Measurements from ENCODE around the gene ZNF236.

- TF ChIP-seq CTCF (IDR thresholded peaks at IDR 0.05) (no peak), EZH2 (IDR thresholded peaks at IDR 0.05; ENCODE audit: borderline replicate concordance, insufficient read depth, low read depth, low read length, poor library complexity, severe bottlenecking) (no peak)
These were observed 5.1 kb downstream of the ZNF236 start for GRCh38 chr18:76827205-76828200.
